C1 segment of cervical spinal cord (tissue), 14 donors: ENCODE results near the gene BPIFB4.
"Not testable (repeated sequence)": the region's sequence is repeated elsewhere in the genome, so short reads cannot be mapped to it uniquely, and the experiment has no call there.

ENCODE experiments used
- DNase-seq, 14 donors: peaks; one replicate each; lab custom pipeline; 2025; lab: John Stamatoyannopoulos, UW

Gene BPIFB4

GRCh38 chr20:33079259-33079658 lies at the start of gene BPIFB4:
BPIFB4 (plus strand) TSS chr20:33079643; CDS start chr20:33081527, 1,884 bp downstream.
- no peak for DNase-seq

DNA sequence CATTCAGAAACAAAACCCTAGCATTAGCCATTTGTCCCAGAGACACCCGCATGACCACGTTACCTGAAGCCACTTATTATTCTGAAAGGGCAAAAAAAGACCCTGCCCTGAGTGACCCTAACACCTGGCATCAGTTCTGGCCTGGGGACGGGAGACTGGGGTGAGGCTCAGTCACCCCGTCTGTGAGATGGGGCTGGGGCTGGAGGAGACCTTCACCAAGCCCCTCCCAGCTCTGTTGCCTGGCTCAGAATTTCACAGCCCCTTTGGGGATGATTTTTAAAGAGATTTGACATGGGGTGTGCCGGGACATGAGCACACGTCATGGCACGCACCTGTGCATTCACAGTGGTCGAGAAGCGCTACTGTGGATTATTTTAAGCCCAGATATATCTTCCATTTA lies 49.4 kb upstream of the BPIFB4 start:
- DNase-seq: no peak

- no peak for DNase-seq
These were observed 48.9 kb upstream of the BPIFB4 start for GRCh38 chr20:33030569-33030968.

DNA sequence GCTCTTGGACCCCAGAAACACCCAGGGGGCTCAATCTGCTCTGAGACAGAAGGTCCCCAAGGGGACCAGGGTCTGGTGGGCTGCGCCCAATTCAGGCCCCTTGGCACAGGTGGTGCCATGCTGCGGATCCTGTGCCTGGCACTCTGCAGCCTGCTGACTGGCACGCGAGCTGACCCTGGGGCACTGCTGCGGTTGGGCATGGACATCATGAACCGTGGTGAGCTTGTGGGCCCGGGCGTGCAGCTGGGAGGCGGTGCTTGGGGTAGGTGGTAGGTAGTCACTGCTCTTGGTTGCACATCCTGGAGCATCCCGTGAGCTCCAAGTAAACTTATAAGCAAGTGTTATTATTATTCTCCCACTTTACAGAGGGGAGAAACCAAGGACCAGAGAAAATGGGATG lies 47.9 kb upstream of the BPIFB4 start, which contains the start of gene BPIFB6:
Gene BPIFB6, plus strand, starts transcription at position 118 of the 400 bp plus-strand sequence. Its CDS starts 0 bp downstream, at position 118.
- DNase-seq: no peak

DNA sequence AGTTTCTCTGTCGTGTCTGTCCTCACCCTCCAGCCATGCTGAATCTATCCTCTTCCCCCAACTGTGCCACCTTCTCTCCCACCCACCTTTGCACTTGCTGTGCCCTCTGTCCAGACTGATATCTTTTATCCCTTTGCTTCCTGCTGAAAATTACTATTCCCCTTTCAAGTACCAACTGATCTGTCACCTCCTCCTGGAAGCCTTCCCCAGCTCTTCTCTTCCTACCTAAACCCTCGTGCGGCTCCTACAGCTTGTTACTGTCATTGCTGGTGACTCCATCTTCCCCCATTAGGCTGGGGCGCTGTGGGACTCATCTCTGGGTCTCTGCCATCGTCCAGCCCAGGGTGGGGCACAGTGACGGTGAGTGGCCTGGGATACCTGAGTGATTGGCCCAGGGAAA lies 46.9 kb upstream of the BPIFB4 start:
- no peak for DNase-seq

DNA sequence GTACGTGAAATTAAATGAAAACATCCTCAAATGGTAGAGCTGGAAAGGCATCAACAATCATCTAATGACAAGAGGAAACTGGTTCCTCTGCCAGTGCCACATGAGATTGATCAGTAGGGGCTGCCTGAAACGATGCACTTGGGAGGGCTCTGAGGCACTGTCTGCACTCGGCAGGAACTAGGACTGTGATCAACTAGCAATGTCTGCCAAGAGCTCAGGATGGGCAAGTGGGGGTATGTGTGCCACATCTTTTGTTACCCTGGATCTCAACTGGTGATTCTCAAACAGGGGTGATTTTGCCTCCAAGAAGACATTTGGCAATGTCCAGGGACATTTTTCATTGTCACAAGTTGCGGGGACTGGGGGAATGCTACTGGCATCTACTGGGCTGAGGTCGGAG lies 46.1 kb upstream of the BPIFB4 start:
- DNase-seq: no peak

DNA sequence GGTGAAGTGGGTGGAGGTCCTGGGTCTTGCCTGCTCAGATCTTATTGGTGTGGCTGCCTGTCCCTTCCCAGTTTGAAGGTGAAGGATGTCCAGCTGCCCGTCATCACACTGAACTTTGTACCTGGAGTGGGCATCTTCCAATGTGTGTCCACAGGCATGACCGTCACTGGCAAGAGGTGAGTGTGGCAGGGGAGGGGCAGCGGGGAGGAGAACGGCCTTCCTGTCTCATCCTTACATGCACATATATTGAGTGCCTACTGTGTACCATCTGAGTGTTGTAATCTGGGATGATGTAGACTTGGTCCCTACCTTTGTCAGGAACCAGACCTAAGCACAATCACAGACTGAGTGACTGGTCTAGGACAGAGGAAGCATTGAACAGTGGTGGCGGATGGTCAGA lies 45.3 kb upstream of the BPIFB4 start:
- no peak for DNase-seq

GRCh38 chr20:33034901-33035492 lies 44.4 kb upstream of the BPIFB4 start:
- no peak for DNase-seq

DNA sequence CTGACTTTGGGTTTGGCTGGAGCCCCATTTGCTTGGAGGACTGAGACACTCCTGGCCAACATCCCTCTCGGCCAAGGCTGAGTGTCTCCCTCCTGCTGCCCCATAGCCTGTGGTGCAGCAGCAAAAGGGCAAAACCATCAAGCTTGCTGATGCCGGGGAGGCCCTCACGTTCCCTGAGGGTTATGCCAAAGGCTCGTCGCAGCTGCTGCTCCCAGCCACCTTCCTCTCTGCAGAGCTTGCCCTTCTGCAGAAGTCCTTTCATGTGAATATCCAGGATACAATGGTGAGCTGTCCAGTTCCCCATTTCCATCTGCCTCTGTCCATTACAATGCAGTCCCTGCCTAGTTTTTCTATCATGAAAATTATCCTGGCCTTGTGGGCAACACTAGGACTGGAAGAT lies 42.0 kb upstream of the BPIFB4 start:
- DNase-seq: no peak

- DNase-seq: no peak
These were observed 41.2 kb upstream of the BPIFB4 start for GRCh38 chr20:33038243-33038642.

GRCh38 chr20:33042430-33042829 lies 37.0 kb upstream of the BPIFB4 start:
- DNase-seq: no peak

DNA sequence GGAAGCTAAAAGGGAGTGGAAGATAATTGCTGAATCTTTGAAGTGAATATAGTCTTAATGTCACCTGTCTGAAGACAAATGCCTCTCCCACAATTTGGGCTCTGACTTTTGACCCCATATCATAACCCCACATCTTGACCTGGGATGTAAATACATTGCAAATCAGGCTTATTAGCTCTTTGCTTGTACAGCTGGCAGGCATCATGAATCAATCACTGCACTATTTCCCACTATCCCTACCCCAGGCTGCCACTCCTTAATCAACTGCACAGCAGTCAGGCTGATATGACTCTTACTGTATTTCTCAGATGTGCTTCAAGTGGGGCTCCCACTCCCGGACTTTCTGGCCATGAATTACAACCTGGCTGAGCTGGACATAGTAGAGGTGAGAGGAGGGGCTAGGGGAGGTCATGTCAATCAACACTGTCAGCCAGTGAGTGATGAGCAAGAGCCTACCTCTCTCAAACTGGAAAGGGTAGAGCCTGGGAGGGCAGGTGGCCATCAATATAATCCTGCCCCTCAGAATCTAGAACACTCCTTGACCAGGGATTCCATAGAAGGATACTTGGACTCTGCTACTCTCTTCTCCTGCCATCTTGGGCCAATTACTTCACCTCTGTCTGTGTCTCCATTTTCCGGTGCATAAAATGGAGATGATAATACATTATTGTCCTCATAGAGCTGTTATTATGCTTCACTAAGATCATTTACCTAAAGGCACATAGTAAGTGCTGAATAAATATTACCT lies 36.3 kb upstream of the BPIFB4 start:
- no peak for DNase-seq

- no peak for DNase-seq
These were observed 35.7 kb upstream of the BPIFB4 start for GRCh38 chr20:33043731-33044181.

DNA sequence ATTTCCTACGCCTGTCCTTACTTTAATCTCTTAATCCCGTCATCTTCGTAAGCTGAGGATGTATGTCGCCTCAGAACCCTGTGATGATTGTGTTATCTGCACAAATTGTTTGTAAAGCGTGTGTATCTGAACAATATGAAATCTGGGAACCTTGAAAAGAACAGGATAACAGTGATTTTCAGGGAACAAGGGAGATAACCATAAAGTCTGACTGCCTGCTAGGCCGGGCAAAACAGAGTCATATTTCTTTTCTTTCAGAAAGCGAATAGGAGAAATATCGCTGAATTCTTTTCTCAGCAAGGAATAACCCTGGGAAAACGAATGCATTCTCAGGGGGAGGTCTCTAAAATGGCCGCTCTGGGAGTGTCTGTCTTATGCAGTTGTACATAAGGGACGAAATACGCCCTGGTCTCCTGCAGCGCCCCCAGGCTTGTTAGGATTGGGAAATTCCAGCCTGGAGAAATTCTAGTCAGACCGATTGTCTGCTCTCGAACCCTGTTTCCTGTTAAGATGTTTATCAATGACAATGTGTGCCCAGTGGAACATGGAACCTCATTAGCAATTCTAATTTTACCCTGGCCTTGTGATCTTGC lies 34.2 kb upstream of the BPIFB4 start:
- DNase-seq: not testable (repeated sequence)

GRCh38 chr20:33046412-33046811 lies 33.0 kb upstream of the BPIFB4 start:
- no peak for DNase-seq

DNA sequence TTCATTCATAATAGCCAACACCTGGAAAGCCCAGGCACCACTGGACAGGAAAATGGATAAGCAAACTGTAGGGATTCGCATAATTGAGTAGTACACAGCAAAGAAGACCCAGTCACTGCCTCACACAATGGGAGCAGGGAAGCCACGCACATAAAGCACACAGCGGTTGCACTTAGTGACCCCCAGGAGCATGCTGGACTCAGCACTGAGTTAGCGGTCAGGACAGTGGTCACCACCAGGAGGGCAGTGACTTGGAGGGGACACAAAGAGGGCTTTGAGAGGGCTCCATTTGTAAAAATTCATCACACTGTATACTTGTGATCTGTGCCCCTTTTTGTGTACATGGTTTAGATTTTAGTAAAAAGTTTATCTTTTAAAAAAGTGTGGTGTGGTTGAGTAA lies 28.1 kb upstream of the BPIFB4 start:
- no peak for DNase-seq

- DNase-seq: no peak
These were observed 25.9 kb upstream of the BPIFB4 start, which contains the start of gene BPIFB3 for GRCh38 chr20:33053291-33054106. BPIFB3 (plus strand) TSS chr20:33053903; CDS start chr20:33055436, 1,533 bp downstream.

DNA sequence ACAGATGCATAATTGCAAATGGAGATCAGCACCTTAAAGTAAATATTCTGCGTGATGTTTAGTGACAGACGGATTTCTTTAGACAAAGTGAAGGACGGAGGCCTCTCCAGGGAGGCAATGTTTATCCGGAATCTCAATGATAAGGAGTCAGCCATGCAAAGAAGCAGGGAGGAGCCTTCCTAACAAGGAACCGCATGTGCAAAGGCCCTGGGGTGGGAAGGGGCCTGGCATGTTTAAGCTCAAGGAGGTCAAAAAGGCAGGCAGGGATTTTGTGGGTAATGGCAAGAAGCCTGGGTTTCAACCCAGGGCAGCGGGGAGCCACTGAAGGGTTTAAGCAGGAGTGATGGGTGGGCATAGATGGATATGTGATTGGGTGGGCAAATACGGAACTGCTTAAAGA lies 25.1 kb upstream of the BPIFB4 start:
- DNase-seq: no peak

DNA sequence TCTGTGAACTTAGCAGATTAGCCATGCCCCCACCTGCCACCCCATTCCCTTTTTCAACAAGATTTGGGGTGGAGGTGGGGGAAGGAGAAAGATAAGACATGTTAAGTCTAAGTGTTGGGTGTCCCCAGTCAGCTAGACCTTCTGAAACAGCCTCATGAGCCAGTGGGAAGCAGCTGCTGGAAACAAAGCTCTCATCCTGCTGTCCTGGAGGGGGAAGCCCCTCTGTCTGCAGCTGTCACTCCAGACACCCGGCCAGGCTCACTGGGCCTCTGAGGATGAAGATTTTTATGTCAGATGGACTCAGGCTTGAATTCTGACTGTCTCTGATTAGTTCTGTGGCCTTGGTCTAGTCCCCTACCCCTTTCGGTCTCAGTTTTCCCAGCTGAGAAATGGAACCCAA lies 24.7 kb upstream of the BPIFB4 start:
- no peak for DNase-seq

DNA sequence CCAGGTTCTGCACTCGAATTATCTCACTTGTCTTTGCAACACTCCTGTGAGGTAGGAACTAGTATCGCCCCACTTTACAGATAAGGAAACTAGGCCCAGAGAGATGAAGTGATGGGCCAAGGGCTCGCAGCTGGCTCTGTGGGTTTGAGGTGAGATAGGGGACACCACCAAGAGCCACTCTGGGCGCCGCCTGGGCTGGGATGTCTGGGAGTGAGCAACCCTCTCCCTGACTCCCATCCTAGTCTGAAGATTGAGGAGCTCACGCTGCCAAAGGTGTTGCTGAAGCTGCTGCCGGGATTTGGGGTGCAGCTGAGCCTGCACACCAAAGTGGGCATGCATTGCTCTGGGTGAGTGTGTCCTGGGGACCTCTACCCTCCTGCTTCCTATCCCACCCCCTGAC lies 20.3 kb upstream of the BPIFB4 start:
- DNase-seq: no peak

DNA sequence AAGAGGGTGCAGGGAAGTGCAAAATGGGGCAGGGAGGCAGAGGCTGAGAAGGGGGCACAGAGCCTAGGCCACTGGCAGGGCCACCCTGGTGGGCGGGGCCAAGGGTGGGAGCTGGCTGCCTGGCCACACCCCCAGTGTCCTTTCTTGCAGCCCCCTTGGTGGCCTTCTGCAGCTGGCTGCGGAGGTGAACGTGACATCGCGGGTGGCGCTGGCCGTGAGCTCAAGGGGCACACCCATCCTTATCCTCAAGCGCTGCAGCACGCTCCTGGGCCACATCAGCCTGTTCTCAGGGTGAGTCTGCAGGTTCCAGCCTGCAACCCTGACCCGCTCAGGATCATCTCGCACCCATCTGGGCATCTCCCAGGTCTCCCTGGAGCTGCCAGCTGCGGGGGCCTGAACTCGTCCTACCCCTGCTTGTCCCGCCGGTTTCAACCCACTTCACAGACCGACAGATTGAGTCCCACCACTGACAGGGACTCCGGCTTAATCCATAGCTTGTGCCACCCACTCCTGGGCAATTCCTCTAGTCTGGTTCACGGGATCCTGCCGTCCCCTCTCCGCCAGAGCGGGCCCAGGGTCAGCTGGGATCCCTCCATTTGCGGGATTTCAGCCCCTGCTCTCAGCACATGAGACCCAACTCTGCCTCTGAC lies 19.6 kb upstream of the BPIFB4 start:
- DNase-seq: no peak
